H1 (cell line): ENCODE measurements around the gene NLK.
A peak's percentile ranks its signal among the peaks of the same experiment; 100 is the strongest.

Source experiments
- CBX5 ChIP-seq: fragments of 300-800, 300-1000 bp; sonication (generic); IDR thresholded peaks from 2 replicates; pipeline ENCODE4 v1.7.1; 2016; ENCODE audit warnings: antibody characterized with exemption, low read length, low read depth
- CTCF ChIP-seq, 3 experiments: IDR thresholded peaks; 1 replicate in 2 of 3; 2 replicates in 1 of 3; pipeline versions ENCODE4 v1.5.1 to v1.6.1; 2011; ENCODE audit warnings: low read length in 3 of 3, mild to moderate bottlenecking in 3 of 3, inconsistent platforms in 2 of 3, low read depth in 1 of 3, moderate library complexity in 1 of 3; ENCODE audit not compliant: insufficient read depth in 1 of 3; ENCODE audit errors: control extremely low read depth in 1 of 3
- E2F6 ChIP-seq: IDR thresholded peaks from 2 replicates; pipeline ENCODE4 v1.6.1; 2012; ENCODE audit warnings: inconsistent platforms
- EZH2 ChIP-seq: fragments of 200-600 bp; sonication (generic); IDR thresholded peaks from 2 replicates; pipeline ENCODE4 v1.7.1; 2012; ENCODE audit warnings: low read depth, mild to moderate bottlenecking, moderate library complexity, low read length, inconsistent platforms; ENCODE audit not compliant: severe bottlenecking
- JUND ChIP-seq: IDR thresholded peaks from 2 replicates; pipeline ENCODE4 v1.6.1; 2011; ENCODE audit warnings: mild to moderate bottlenecking, improper control_type of control experiment, low read length
- RNF2 ChIP-seq: fragments of 200-900, 300-1000 bp; sonication (generic); IDR thresholded peaks from 2 replicates; pipeline ENCODE4 v1.7.1; 2016; ENCODE audit warnings: borderline replicate concordance, low read depth, mild to moderate bottlenecking, antibody characterized with exemption, low read length; ENCODE audit not compliant: poor library complexity, severe bottlenecking; ENCODE audit errors: missing control alignments

- TF ChIP-seq CTCF (IDR thresholded peaks at IDR 0.05; ENCODE audit: control extremely low read depth in 1 of 3, insufficient read depth in 1 of 3, low read depth in 1 of 3, low read length in 3 of 3) (peak in 2 of 3 experiments; percentile 3 to 33; a peak in 3 of 4 replicates), E2F6 (peak; percentile 48), EZH2 (no peak), JUND (no peak), CBX5 (no peak), RNF2 (no peak)
Observed at GRCh38 chr17:28227316-28228108, 185.0 kb downstream of the NLK start.
